Vagina (tissue), 2 donors: ENCODE results near the gene LRRC74A. TPM values are rescaled to one million over a fixed set of nuclear protein-coding genes. Genes with fewer than 3 reads are reported as not detected.

Experiments
- DNase-seq, 2 donors: peaks; one replicate each; pipeline ENCODE4 v3.0.0-alpha.2; 2017; ENCODE audit errors: extremely low spot score in 2 of 2
- H3K27ac ChIP-seq: fragments of 200-600 bp; sonication (generic); one replicate; pipeline ENCODE4 v1.5.1; 2019
- H3K27me3 ChIP-seq: fragments of 200-600 bp; sonication (generic); one replicate; pipeline ENCODE4 v1.5.1; 2019
- H3K36me3 ChIP-seq, 2 donors: fragments of 200-600 bp; sonication (generic); one replicate each; pipeline ENCODE4 v1.5.1; 2017 to 2019
- H3K4me1 ChIP-seq: fragments of 200-600 bp; sonication (generic); one replicate; pipeline ENCODE4 v1.5.1; 2019
- H3K4me3 ChIP-seq, 2 donors: fragments of 200-600 bp; sonication (generic); 1 replicate in 1 of 2; 2 replicates in 1 of 2; pipeline ENCODE4 v1.5.1; 2016 to 2019
- H3K9me3 ChIP-seq: fragments of 200-600 bp; sonication (generic); one replicate; pipeline ENCODE4 v1.5.1; 2019
- CTCF ChIP-seq, 3 experiments: fragments of 450-650 bp in 2 of 3; fragments of 200-600 bp in 1 of 3; sonication (generic) in 1 of 3; IDR thresholded peaks; one replicate each; pipeline ENCODE4 v1.5.1; 2017 to 2019; ENCODE audit warnings: antibody characterized with exemption in 3 of 3, mild to moderate bottlenecking in 2 of 3, moderate library complexity in 2 of 3
- POLR2A ChIP-seq, 2 donors: fragments of 450-650 bp; IDR thresholded peaks; one replicate each; pipeline ENCODE4 v1.6.1; 2017; ENCODE audit warnings: antibody characterized with exemption in 2 of 2, mild to moderate bottlenecking in 2 of 2, moderate library complexity in 2 of 2
- POLR2AphosphoS5 ChIP-seq, 2 donors: sonication (generic); formaldehyde crosslinking; IDR thresholded peaks; one replicate each; pipeline ENCODE4 v1.9.0; 2017; ENCODE audit warnings: antibody characterized with exemption in 2 of 2, mild to moderate bottlenecking in 2 of 2, low read depth in 1 of 2; ENCODE audit not compliant: insufficient read depth in 1 of 2
- intact Hi-C: fragments of 100-400 bp; cut with DNase I; formaldehyde crosslinking; loops from one replicate; pipeline ENCODE4 v1.15.1; 2023
- total RNA-seq: library from RNA; depleted of rRNA; stranded (reverse); fragments of >200 nt; gene quantifications from one replicate; pipeline ENCODE4 v1.2.3, GENCODE V29; 2016

Gene LRRC74A
- total RNA-seq, 1 donor from 2014 or later: not detected

DNA sequence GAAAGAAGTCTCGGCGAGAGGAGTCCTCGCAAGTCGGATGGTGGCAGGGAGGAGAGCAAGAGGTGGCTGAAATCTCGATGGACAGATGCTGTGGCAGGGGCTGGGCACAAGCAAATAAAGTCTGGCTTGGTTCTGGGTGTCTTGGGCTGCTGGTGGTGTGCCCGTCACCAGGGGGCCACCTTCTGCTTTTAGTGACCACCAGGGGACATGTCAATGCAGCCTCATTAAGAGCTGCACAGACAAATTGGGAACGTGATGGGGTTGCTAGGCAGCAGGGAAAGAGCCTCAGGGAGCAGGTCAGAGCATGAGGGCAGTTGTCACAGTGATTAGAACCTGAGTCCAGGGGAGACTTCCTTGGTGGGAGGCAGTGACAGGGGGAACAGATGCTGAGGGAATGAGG lies 44.0 kb downstream of the LRRC74A start:
- H3K4me3 ChIP-seq: no peak overlapping the region
- H3K36me3 ChIP-seq: no peaks in the 10 kb centered on the region
- H3K27ac ChIP-seq: no peak overlapping the region
- intact Hi-C loops: loop anchor here (10.0 kb wide), 1 partner anchor 445 kb away; no protein-coding TSS in a partner anchor
- TF ChIP-seq POLR2AphosphoS5 (IDR thresholded peaks at IDR 0.05; ENCODE audit: insufficient read depth in 1 of 2, low read depth in 1 of 2) (no peak), POLR2A (IDR thresholded peaks at IDR 0.05) (no peak), CTCF (IDR thresholded peaks at IDR 0.05) (no peak)
- H3K27me3 ChIP-seq: no peaks in the 10 kb centered on the region
- H3K9me3 ChIP-seq: no peaks in the 10 kb centered on the region
- peaks cover 10% of the 10 kb centered on the region for H3K4me1 ChIP-seq
- no peak for DNase-seq

DNA sequence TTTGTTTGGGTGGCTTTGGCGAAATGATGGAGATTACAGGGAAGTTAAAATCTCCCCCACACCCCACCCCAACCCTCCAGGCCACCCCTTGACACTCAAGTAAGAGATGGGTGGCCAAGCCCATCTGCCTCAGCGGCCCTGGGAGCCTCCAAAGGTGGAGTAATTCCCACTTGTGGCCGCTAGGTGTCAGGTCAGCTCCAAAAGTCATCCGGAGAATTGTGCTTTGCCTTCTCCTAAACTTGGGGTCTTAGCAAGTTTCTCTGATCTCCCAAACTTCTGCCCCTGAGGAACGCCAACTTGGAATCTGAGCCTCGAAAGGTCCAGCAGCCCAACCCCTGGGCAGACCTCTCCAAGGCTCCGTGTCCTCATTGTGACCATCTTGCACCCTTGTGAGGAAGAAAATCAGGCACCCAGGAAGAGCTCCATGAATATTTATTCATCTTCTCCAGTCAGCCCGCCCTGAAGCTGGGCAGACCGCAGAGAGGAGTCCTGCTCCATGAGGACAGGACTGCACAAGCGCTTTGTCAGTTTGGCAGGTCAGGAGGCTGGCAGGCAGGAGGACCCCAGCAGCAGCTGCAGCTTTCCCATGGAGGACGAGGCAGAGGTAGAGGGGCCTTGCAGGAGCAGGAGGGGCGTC lies 46.7 kb downstream of the LRRC74A start:
- TF ChIP-seq CTCF (IDR thresholded peaks at IDR 0.05) (peak; percentile 80 to 83 (median 80)), POLR2A (IDR thresholded peaks at IDR 0.05) (no peak)
- Histone ChIP-seq H3K4me1 (peaks cover 3% of the 10 kb centered on the region), H3K4me3 (no peak overlapping the region), H3K27ac (no peak overlapping the region), H3K27me3 (no peaks in the 10 kb centered on the region), H3K9me3 (no peaks in the 10 kb centered on the region), H3K36me3 (no peaks in the 10 kb centered on the region)
- intact Hi-C loops: loop anchor here (10.0 kb wide), 1 partner anchor 442 kb away; no protein-coding TSS in a partner anchor
- no peak for DNase-seq

- no peak for DNase-seq
- intact Hi-C loops: loop anchor here (5.0 to 10.0 kb wide), 2 partner anchors 193 to 440 kb away; no protein-coding TSS in a partner anchor
Measured at GRCh38 chr14:76874734-76875133, 48.5 kb downstream of the LRRC74A start.

GRCh38 chr14:76876076-76876475 lies 49.9 kb downstream of the LRRC74A start:
- intact Hi-C loops: loop anchor here (5.0 to 10.0 kb wide), 2 partner anchors 191 to 439 kb away; no protein-coding TSS in a partner anchor
- Histone ChIP-seq H3K4me3 (no peak overlapping the region), H3K27ac (no peak overlapping the region), H3K4me1 (no peaks in the 10 kb centered on the region), H3K9me3 (no peaks in the 10 kb centered on the region), H3K36me3 (no peaks in the 10 kb centered on the region), H3K27me3 (no peaks in the 10 kb centered on the region)
- no peak for DNase-seq
- TF ChIP-seq POLR2A (IDR thresholded peaks at IDR 0.05) (no peak), CTCF (IDR thresholded peaks at IDR 0.05) (peak; percentile 89 to 92 (median 90)), POLR2AphosphoS5 (IDR thresholded peaks at IDR 0.05; ENCODE audit: insufficient read depth in 1 of 2, low read depth in 1 of 2) (peak in 1 of 2 donors; percentile 53)

More at GRCh38 chr14:76874734-76875133, 48.5 kb downstream of the LRRC74A start:
- no peaks in the 10 kb centered on the region for H3K36me3 ChIP-seq
- no peaks in the 10 kb centered on the region for H3K27me3 ChIP-seq
- no peak for TF ChIP-seq POLR2A (IDR thresholded peaks at IDR 0.05)
- TF ChIP-seq CTCF (IDR thresholded peaks at IDR 0.05): no peak
- TF ChIP-seq POLR2AphosphoS5 (IDR thresholded peaks at IDR 0.05; ENCODE audit: insufficient read depth in 1 of 2, low read depth in 1 of 2): no peak
- H3K4me3 ChIP-seq: no peak overlapping the region
- no peaks in the 10 kb centered on the region for H3K9me3 ChIP-seq
- H3K27ac ChIP-seq: no peak overlapping the region
- H3K4me1 ChIP-seq: no peaks in the 10 kb centered on the region

DNA sequence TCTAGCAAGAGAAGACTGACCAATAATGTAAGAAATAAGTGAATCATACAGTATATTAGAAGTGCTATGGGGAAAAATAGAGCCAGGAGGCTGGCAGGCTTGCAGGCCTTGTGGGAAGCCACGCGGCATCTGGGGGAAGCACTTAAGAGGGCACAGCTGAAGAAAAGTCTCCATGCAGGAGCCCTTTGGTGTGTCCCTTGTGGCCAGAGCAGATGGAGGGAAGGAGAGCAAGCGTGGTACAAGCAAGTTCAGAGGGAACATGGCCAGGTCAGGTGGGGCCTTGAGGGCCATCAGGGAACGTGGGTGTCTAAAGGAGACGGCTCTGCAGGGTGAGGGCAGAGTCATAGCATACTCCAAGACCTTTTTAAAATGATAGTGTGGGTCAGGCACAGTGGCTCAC lies 51.7 kb downstream of the LRRC74A start:
- Histone ChIP-seq H3K4me3 (no peak overlapping the region), H3K36me3 (no peaks in the 10 kb centered on the region), H3K4me1 (peaks cover 7% of the 10 kb centered on the region), H3K27ac (no peak overlapping the region), H3K9me3 (no peaks in the 10 kb centered on the region), H3K27me3 (no peaks in the 10 kb centered on the region)
- no peak for DNase-seq
- TF ChIP-seq POLR2AphosphoS5 (IDR thresholded peaks at IDR 0.05; ENCODE audit: insufficient read depth in 1 of 2, low read depth in 1 of 2): no peak
- TF ChIP-seq CTCF (IDR thresholded peaks at IDR 0.05): no peak
- no peak for TF ChIP-seq POLR2A (IDR thresholded peaks at IDR 0.05)
- intact Hi-C loops: loop anchor here (5.0 to 10.0 kb wide), 2 partner anchors 189 to 437 kb away; no protein-coding TSS in a partner anchor
